HEK293 (cell line): Measurements from ENCODE around the gene ZFYVE28.

ENCODE experiments used
- CTCF ChIA-PET: fragments of 350-600 bp; formaldehyde crosslinking; extraction: SDS; loops from one replicate; lab custom pipeline; 2021; ENCODE audit warnings: antibody characterized with exemption; lab: Yijun Ruan, JAX
- POLR2A ChIA-PET: fragments of 300-600 bp; formaldehyde crosslinking; extraction: SDS; loops from one replicate; lab custom pipeline; 2020; ENCODE audit warnings: antibody characterized with exemption, inconsistent platforms; lab: Yijun Ruan, JAX
- H3K27ac ChIP-seq: fragments of 200-500 bp; sonication (Bioruptor generic); 2 replicates; pipeline ENCODE4 v1.5.1; 2014; ENCODE audit warnings: low read depth, low read length, control low read depth, inconsistent platforms; ENCODE audit errors: extremely low read depth
- H3K36me3 ChIP-seq, 2 experiments: fragments of 200-500 bp in 1 of 2; sonication (Bioruptor generic) in 1 of 2; 1 replicate in 1 of 2; 2 replicates in 1 of 2; pipeline ENCODE4 v1.5.1; 2014 to 2017; ENCODE audit warnings: inconsistent platforms in 2 of 2, low read length in 2 of 2; ENCODE audit not compliant: control insufficient read depth in 2 of 2, insufficient read depth in 1 of 2
- H3K4me1 ChIP-seq: fragments of 200-500 bp; sonication (Bioruptor generic); 2 replicates; pipeline ENCODE4 v1.5.1; 2014; ENCODE audit warnings: mild to moderate bottlenecking, low read length, inconsistent platforms; ENCODE audit not compliant: control insufficient read depth, insufficient read depth
- H3K4me3 ChIP-seq: 2 replicates; pipeline ENCODE4 v1.5.1; 2011; ENCODE audit warnings: low read depth, mild to moderate bottlenecking, control low read depth, low read length, moderate library complexity
- H3K9me3 ChIP-seq: fragments of 200-500 bp; sonication (Bioruptor generic); 2 replicates; pipeline ENCODE4 v1.5.1; 2014; ENCODE audit warnings: low read depth, low read length, inconsistent platforms; ENCODE audit not compliant: control insufficient read depth, insufficient read depth
- CTCF ChIP-seq: fragments of 450-650 bp; formaldehyde crosslinking; IDR thresholded peaks from 2 replicates; pipeline ENCODE4 v1.5.1; 2016; ENCODE audit warnings: missing biosample characterization, missing genetic modification characterization
- GFI1B ChIP-seq: fragments of 450-650 bp; formaldehyde crosslinking; IDR thresholded peaks from 2 replicates; pipeline ENCODE4 v1.5.1; 2016; ENCODE audit warnings: missing biosample characterization, missing genetic modification characterization
- GLIS1 ChIP-seq: fragments of 450-650 bp; formaldehyde crosslinking; IDR thresholded peaks from 2 replicates; pipeline ENCODE4 v1.5.1; 2016; ENCODE audit warnings: missing biosample characterization, missing genetic modification characterization
- INSM2 ChIP-seq: fragments of 450-650 bp; formaldehyde crosslinking; IDR thresholded peaks from 2 replicates; pipeline ENCODE4 v1.5.1; 2016; ENCODE audit warnings: missing biosample characterization, missing genetic modification characterization
- KLF10 ChIP-seq: fragments of 450-650 bp; IDR thresholded peaks from 2 replicates; pipeline ENCODE4 v1.5.1; 2018; ENCODE audit warnings: missing biosample characterization, mild to moderate bottlenecking, missing genetic modification characterization
- KLF16 ChIP-seq: fragments of 450-650 bp; formaldehyde crosslinking; IDR thresholded peaks from 2 replicates; pipeline ENCODE4 v1.5.1; 2017; ENCODE audit warnings: missing biosample characterization, missing genetic modification characterization
- MYNN ChIP-seq: fragments of 450-650 bp; formaldehyde crosslinking; IDR thresholded peaks from 2 replicates; pipeline ENCODE4 v1.5.1; 2016; ENCODE audit warnings: missing biosample characterization, missing genetic modification characterization, borderline replicate concordance
- WT1 ChIP-seq: fragments of 450-650 bp; formaldehyde crosslinking; IDR thresholded peaks from 2 replicates; pipeline ENCODE4 v1.5.1; 2016; ENCODE audit warnings: missing biosample characterization, missing genetic modification characterization
- ZBTB10 ChIP-seq: fragments of 450-650 bp; formaldehyde crosslinking; IDR thresholded peaks from 2 replicates; pipeline ENCODE4 v1.5.1; 2016; ENCODE audit warnings: missing biosample characterization, missing genetic modification characterization
- ZBTB48 ChIP-seq: fragments of 450-650 bp; formaldehyde crosslinking; IDR thresholded peaks from 2 replicates; pipeline ENCODE4 v1.5.1; 2016; ENCODE audit warnings: missing biosample characterization, missing genetic modification characterization
- ZEB2 ChIP-seq: fragments of 450-650 bp; formaldehyde crosslinking; IDR thresholded peaks from 2 replicates; pipeline ENCODE4 v1.5.1; 2016; ENCODE audit warnings: missing biosample characterization, missing genetic modification characterization
- ZNF121 ChIP-seq: fragments of 450-650 bp; formaldehyde crosslinking; IDR thresholded peaks from 2 replicates; pipeline ENCODE4 v1.5.1; 2016; ENCODE audit warnings: missing biosample characterization, missing genetic modification characterization
- ZNF148 ChIP-seq: fragments of 450-650 bp; formaldehyde crosslinking; IDR thresholded peaks from 2 replicates; pipeline ENCODE4 v1.5.0; 2017; ENCODE audit warnings: missing biosample characterization, missing genetic modification characterization, borderline replicate concordance
- ZNF16 ChIP-seq: fragments of 450-650 bp; formaldehyde crosslinking; IDR thresholded peaks from 2 replicates; pipeline ENCODE4 v1.5.1; 2016; ENCODE audit warnings: low read depth, missing biosample characterization, missing genetic modification characterization
- ZNF2 ChIP-seq: fragments of 450-650 bp; formaldehyde crosslinking; IDR thresholded peaks from 2 replicates; pipeline ENCODE4 v1.5.1; 2016; ENCODE audit warnings: missing biosample characterization, missing genetic modification characterization
- ZNF211 ChIP-seq: fragments of 450-650 bp; formaldehyde crosslinking; IDR thresholded peaks from 2 replicates; pipeline ENCODE4 v1.5.1; 2016; ENCODE audit warnings: low read depth, missing biosample characterization, missing genetic modification characterization
- ZNF221 ChIP-seq: fragments of 450-650 bp; formaldehyde crosslinking; IDR thresholded peaks from 2 replicates; pipeline ENCODE4 v1.5.1; 2017; ENCODE audit warnings: missing biosample characterization, missing genetic modification characterization, borderline replicate concordance
- ZNF223 ChIP-seq: fragments of 450-650 bp; formaldehyde crosslinking; IDR thresholded peaks from 2 replicates; pipeline ENCODE4 v1.5.1; 2016; ENCODE audit warnings: missing biosample characterization, missing genetic modification characterization
- ZNF37A ChIP-seq: fragments of 450-650 bp; IDR thresholded peaks from 2 replicates; pipeline ENCODE4 v1.5.1; 2018; ENCODE audit warnings: missing biosample characterization, missing genetic modification characterization
- ZNF433 ChIP-seq: fragments of 450-650 bp; formaldehyde crosslinking; IDR thresholded peaks from 2 replicates; pipeline ENCODE4 v1.5.1; 2016; ENCODE audit warnings: missing biosample characterization, missing genetic modification characterization, low read depth
- ZNF530 ChIP-seq: fragments of 450-650 bp; formaldehyde crosslinking; IDR thresholded peaks from 2 replicates; pipeline ENCODE4 v1.5.1; 2016; ENCODE audit warnings: low read depth, missing biosample characterization, missing genetic modification characterization
- ZNF580 ChIP-seq: fragments of 450-650 bp; formaldehyde crosslinking; IDR thresholded peaks from 2 replicates; pipeline ENCODE4 v1.5.1; 2016; ENCODE audit warnings: missing biosample characterization, missing genetic modification characterization
- ZNF626 ChIP-seq: fragments of 450-650 bp; sonication (Bioruptor Pico); formaldehyde crosslinking; IDR thresholded peaks from 2 replicates; pipeline ENCODE4 v1.5.1; 2018; ENCODE audit warnings: missing biosample characterization, missing genetic modification characterization, inconsistent platforms
- ZNF791 ChIP-seq: fragments of 450-650 bp; formaldehyde crosslinking; IDR thresholded peaks from 2 replicates; pipeline ENCODE4 v1.5.1; 2016; ENCODE audit warnings: missing biosample characterization, missing genetic modification characterization
- ZXDB ChIP-seq: fragments of 450-650 bp; formaldehyde crosslinking; IDR thresholded peaks from 2 replicates; pipeline ENCODE4 v1.5.1; 2016; ENCODE audit warnings: missing biosample characterization, missing genetic modification characterization

ZFYVE28 gene

GRCh38 chr4:2299794-2300193 lies 118.7 kb downstream of the ZFYVE28 start (continued):
- TF ChIP-seq ZBTB10 (tag by site-specific recombination) (no peak), ZEB2 (no peak), ZXDB (tag by site-specific recombination) (no peak), ZNF791 (tag by site-specific recombination) (no peak), ZNF2 (tag by site-specific recombination) (no peak), GFI1B (no peak), ZNF221 (tag by site-specific recombination) (no peak), ZNF223 (tag by site-specific recombination) (no peak)

GRCh38 chr4:2298532-2298991 lies 119.9 kb downstream of the ZFYVE28 start:
- H3K9me3 ChIP-seq = no peaks in the 10 kb centered on the region
- no peaks in the 10 kb centered on the region for H3K36me3 ChIP-seq
- POLR2A ChIA-PET = no interaction called here
- CTCF ChIA-PET = no interaction called here
- H3K4me1 ChIP-seq = no peaks in the 10 kb centered on the region
- H3K4me3 ChIP-seq = no peak overlapping the region
- no peak for TF ChIP-seq ZNF121 (tag by site-specific recombination)
- no peak for TF ChIP-seq ZNF580
- H3K27ac ChIP-seq = no peak overlapping the region

GRCh38 chr4:2297606-2298531 lies 120.6 kb downstream of the ZFYVE28 start:
- H3K4me1 ChIP-seq = no peaks in the 10 kb centered on the region
- no peak overlapping the region for H3K4me3 ChIP-seq
- POLR2A ChIA-PET = interaction anchor here (0.6 kb wide), 1 partner anchor 107 kb away, joined by 7 read pairs; no protein-coding TSS in a partner anchor
- no peaks in the 10 kb centered on the region for H3K9me3 ChIP-seq
- no peaks in the 10 kb centered on the region for H3K36me3 ChIP-seq
- CTCF ChIA-PET = no interaction called here
- H3K27ac ChIP-seq = no peak overlapping the region
- TF ChIP-seq INSM2 (tag by site-specific recombination) = no peak
- TF ChIP-seq ZNF626 (tag by site-specific recombination) = no peak
- TF ChIP-seq ZBTB48 (tag by site-specific recombination) = no peak
- TF ChIP-seq ZNF433 = no peak
- TF ChIP-seq KLF16 (tag by site-specific recombination) = no peak
- no peak for TF ChIP-seq KLF10 (tag by site-specific recombination)
- TF ChIP-seq WT1 = no peak
- no peak for TF ChIP-seq ZNF148
- TF ChIP-seq CTCF (tag by site-specific recombination) = no peak
- TF ChIP-seq MYNN (tag by site-specific recombination) = no peak
- no peak for TF ChIP-seq ZNF211
- TF ChIP-seq ZNF530 (tag by site-specific recombination) = no peak
- no peak for TF ChIP-seq GLIS1
- no peak for TF ChIP-seq ZNF37A (tag by site-specific recombination)
- TF ChIP-seq ZNF16 (tag by site-specific recombination) = no peak
